Transverse colon (tissue), 4 donors: Measurements from ENCODE around the gene CCDC167. TPM values are rescaled to one million over a fixed set of nuclear protein-coding genes. Genes with fewer than 3 reads are reported as not detected.

Experiments used
- DNase-seq: peaks from one replicate; pipeline ENCODE4 v3.0.0-alpha.2; 2019
- H3K27ac ChIP-seq, 4 donors: fragments of 200-600 bp; sonication (generic); 2 replicates each; pipeline ENCODE4 v1.5.1; 2016 to 2018; ENCODE audit warnings: inconsistent platforms in 4 of 4
- H3K27me3 ChIP-seq: fragments of 200-600 bp; sonication (generic); 2 replicates; pipeline ENCODE4 v1.5.1; 2017; ENCODE audit warnings: inconsistent platforms
- H3K36me3 ChIP-seq, 4 donors: fragments of 200-600 bp; sonication (generic); 2 replicates each; pipeline ENCODE4 v1.5.1; 2017 to 2019; ENCODE audit warnings: inconsistent platforms in 4 of 4
- H3K4me1 ChIP-seq, 4 donors: fragments of 200-600 bp; sonication (generic); 2 replicates each; pipeline ENCODE4 v1.5.1; 2017 to 2020; ENCODE audit warnings: inconsistent platforms in 4 of 4
- H3K4me3 ChIP-seq, 4 donors: fragments of 200-600 bp; sonication (generic); 1 replicate in 1 of 4; 2 replicates in 3 of 4; pipeline versions ENCODE4 v1.5.1 to v1.6.1; 2017 to 2019; ENCODE audit warnings: inconsistent platforms in 4 of 4
- H3K9me3 ChIP-seq, 2 donors: fragments of 200-600 bp; sonication (generic); 2 replicates each; pipeline ENCODE4 v1.5.1; 2017 to 2019; ENCODE audit warnings: inconsistent platforms in 2 of 2
- EP300 ChIP-seq: sonication (generic); formaldehyde crosslinking; IDR thresholded peaks from one replicate; pipeline ENCODE4 v1.6.1; 2017; ENCODE audit warnings: antibody characterized with exemption, low read depth
- POLR2A ChIP-seq: fragments of 450-650 bp; IDR thresholded peaks from one replicate; pipeline ENCODE4 v1.6.1; 2016; ENCODE audit warnings: antibody characterized with exemption, mild to moderate bottlenecking, moderate library complexity
- POLR2AphosphoS5 ChIP-seq, 3 donors: sonication (generic); formaldehyde crosslinking; IDR thresholded peaks; one replicate each; pipeline ENCODE4 v1.6.1; 2016; ENCODE audit warnings: antibody characterized with exemption in 3 of 3
- WGBS, 2 donors: methylation state at CpG; one replicate each; pipeline ENCODE4 v1.1.5; 2018; ENCODE audit warnings: low coverage in 1 of 2; 5-methylcytosine and 5-hydroxymethylcytosine counted together
- in situ Hi-C, 4 donors: fragments of 200-750 bp; cut with MboI; loops; one replicate each; pipeline versions ENCODE4 v1.15.0 to v1.15.1; 2017; ENCODE audit warnings: low sequenced_read_pairs in 3 of 4, low pct_ligation_motif_present in 1 of 4, low pct_unique_long_range_greater_than_20kb in 1 of 4
- intact Hi-C: fragments of 100-400 bp; cut with DNase I; formaldehyde crosslinking; loops from one replicate; pipeline ENCODE4 v1.15.1; 2023; ENCODE audit warnings: low total_unique reads
- total RNA-seq, 4 donors: library from RNA; depleted of rRNA; stranded (reverse); fragments of >200 nt; gene quantifications; one replicate each; pipeline ENCODE4 v1.1.0, GENCODE V29; 2016
- TF ChIP-seq, protein P1 (sequence below), 5 experiments: fragments of 200-600 bp in 3 of 5; fragments of 450-650 bp in 2 of 5; sonication (generic) in 3 of 5; IDR thresholded peaks; 1 replicate in 2 of 5; 2 replicates in 3 of 5; pipeline ENCODE4 v1.5.1; 2016 to 2017; ENCODE audit warnings: antibody characterized with exemption in 5 of 5, inconsistent platforms in 3 of 5, mild to moderate bottlenecking in 2 of 5, moderate library complexity in 1 of 5

The CCDC167 gene
- total RNA-seq, 4 donors from 2014 or later = 16.9 to 21.8 TPM; not detected in 2

DNA sequence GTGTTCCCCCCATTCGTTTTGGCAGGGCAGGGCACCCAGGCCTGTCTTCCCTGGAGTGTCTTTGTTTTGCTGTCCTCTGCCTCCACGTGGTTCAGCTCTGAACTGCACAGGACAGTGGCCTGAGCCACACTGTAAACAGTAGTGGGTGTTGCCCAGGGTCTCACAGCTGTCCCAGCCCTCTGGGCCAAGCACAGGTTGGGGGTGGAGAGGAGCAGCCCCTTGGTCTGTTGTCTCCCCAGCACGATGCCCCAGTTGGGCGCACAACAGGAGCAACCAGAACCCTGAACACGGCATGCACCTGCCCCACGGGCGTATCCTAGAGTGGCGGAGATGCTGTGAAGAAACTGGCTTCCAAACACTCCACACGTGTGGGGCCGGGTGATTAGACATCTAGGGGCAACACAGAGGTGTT is 14.4 kb downstream of the CCDC167 start:
- H3K36me3 ChIP-seq = no peaks in the 10 kb centered on the region
- H3K4me3 ChIP-seq = no peak overlapping the region
- DNase-seq = no peak
- WGBS, 2 donors = 50 to 81% methylated on average over 2 to 8 of the region's 10 CpGs
- H3K27ac ChIP-seq = no peak overlapping the region
- in situ Hi-C loops (no loop called here), intact Hi-C loops (loop anchor here (10.0 kb wide), 1 partner anchor 80 kb away; no protein-coding TSS in a partner anchor)
- H3K4me1 ChIP-seq = peaks cover 0 to 5% (median 0%) of the 10 kb centered on the region in 4 donors
- H3K9me3 ChIP-seq = no peaks in the 10 kb centered on the region
- no peak for TF ChIP-seq EP300
- TF ChIP-seq, protein P1, sequence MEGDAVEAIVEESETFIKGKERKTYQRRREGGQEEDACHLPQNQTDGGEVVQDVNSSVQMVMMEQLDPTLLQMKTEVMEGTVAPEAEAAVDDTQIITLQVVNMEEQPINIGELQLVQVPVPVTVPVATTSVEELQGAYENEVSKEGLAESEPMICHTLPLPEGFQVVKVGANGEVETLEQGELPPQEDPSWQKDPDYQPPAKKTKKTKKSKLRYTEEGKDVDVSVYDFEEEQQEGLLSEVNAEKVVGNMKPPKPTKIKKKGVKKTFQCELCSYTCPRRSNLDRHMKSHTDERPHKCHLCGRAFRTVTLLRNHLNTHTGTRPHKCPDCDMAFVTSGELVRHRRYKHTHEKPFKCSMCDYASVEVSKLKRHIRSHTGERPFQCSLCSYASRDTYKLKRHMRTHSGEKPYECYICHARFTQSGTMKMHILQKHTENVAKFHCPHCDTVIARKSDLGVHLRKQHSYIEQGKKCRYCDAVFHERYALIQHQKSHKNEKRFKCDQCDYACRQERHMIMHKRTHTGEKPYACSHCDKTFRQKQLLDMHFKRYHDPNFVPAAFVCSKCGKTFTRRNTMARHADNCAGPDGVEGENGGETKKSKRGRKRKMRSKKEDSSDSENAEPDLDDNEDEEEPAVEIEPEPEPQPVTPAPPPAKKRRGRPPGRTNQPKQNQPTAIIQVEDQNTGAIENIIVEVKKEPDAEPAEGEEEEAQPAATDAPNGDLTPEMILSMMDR (IDR thresholded peaks at IDR 0.05) = no peak
- no peak for TF ChIP-seq POLR2A
- no peak for TF ChIP-seq POLR2AphosphoS5 (IDR thresholded peaks at IDR 0.05)
- H3K27me3 ChIP-seq = no peaks in the 10 kb centered on the region

GRCh38 chr6:37484786-37485170 is 14.9 kb downstream of the CCDC167 start:
- Histone ChIP-seq H3K27ac (no peak overlapping the region), H3K4me3 (no peak overlapping the region), H3K4me1 (peaks cover 0 to 1% (median 0%) of the 10 kb centered on the region in 4 donors), H3K36me3 (no peaks in the 10 kb centered on the region), H3K27me3 (no peaks in the 10 kb centered on the region), H3K9me3 (no peaks in the 10 kb centered on the region)
- 96% methylated on average over 7 of the region's 7 CpGs; no CpG with 5 or more reads in 1 of the 2 donors for whole genome bisulfite sequencing, 2 donors
- in situ Hi-C loops (no loop called here), intact Hi-C loops (loop anchor here (10.0 kb wide), 1 partner anchor 80 kb away; no protein-coding TSS in a partner anchor)
- DNase-seq = no peak
- TF ChIP-seq POLR2AphosphoS5 (IDR thresholded peaks at IDR 0.05) (no peak), POLR2A (no peak), EP300 (no peak)
- TF ChIP-seq, protein P1 (IDR thresholded peaks at IDR 0.05) = no peak

- intact Hi-C loops = loop anchor here (10.0 kb wide), 1 partner anchor 81 kb away; no protein-coding TSS in a partner anchor
- 10 to 49% methylated on average over 9 to 20 of the region's 20 CpGs for WGBS, 2 donors
- no peaks in the 10 kb centered on the region for H3K27me3 ChIP-seq
Observed at GRCh38 chr6:37483917-37484785, 15.5 kb downstream of the CCDC167 start.

More at GRCh38 chr6:37483917-37484785, 15.5 kb downstream of the CCDC167 start:
- peak; percentile 55 for DNase-seq
- in situ Hi-C loops = no loop called here
- H3K27ac ChIP-seq = no peak overlapping the region
- no peaks in the 10 kb centered on the region for H3K9me3 ChIP-seq
- H3K4me3 ChIP-seq = no peak overlapping the region
- no peak for TF ChIP-seq POLR2A
- TF ChIP-seq, protein P1 (IDR thresholded peaks at IDR 0.05) = peak; percentile 56 to 79 (median 66)
- H3K36me3 ChIP-seq = peaks cover 0 to 4% (median under 1%) of the 10 kb centered on the region in 4 donors
- no peaks in the 10 kb centered on the region for H3K4me1 ChIP-seq
